Mesendoderm (in vitro differentiated cells): ENCODE measurements around the gene TNFRSF21.
A peak's percentile ranks its signal among the peaks of the same experiment; 100 is the strongest.

ENCODE experiments used
- DNase-seq: peaks from one replicate; pipeline ENCODE4 v3.0.0; 2013
- H2AK5ac ChIP-seq: 2 replicates; pipeline ENCODE4 v1.6.1; 2013; ENCODE audit warnings: low read length, inconsistent platforms
- H2BK120ac ChIP-seq: 2 replicates; pipeline ENCODE4 v1.6.1; 2013; ENCODE audit warnings: low read depth, mild to moderate bottlenecking, low read length, moderate library complexity, mixed read lengths
- H2BK15ac ChIP-seq: replicated peaks from 2 replicates; pipeline ENCODE4 v1.6.1; 2013; ENCODE audit warnings: low read depth, mild to moderate bottlenecking, moderate library complexity
- H2BK5ac ChIP-seq: 2 replicates; pipeline ENCODE4 v1.6.1; 2013; ENCODE audit warnings: low read length, inconsistent platforms
- H3K18ac ChIP-seq: 2 replicates; pipeline ENCODE4 v1.6.1; 2013; ENCODE audit warnings: mild to moderate bottlenecking, low read length, mixed read lengths
- H3K23ac ChIP-seq: one replicate; pipeline ENCODE4 v1.6.1; 2013; ENCODE audit warnings: low read length
- H3K27ac ChIP-seq: 2 replicates; pipeline ENCODE4 v1.5.1; 2013; ENCODE audit warnings: low read depth, mild to moderate bottlenecking, inconsistent platforms, low read length, moderate library complexity
- H3K27me3 ChIP-seq: 2 replicates; pipeline ENCODE4 v1.6.1; 2013; ENCODE audit warnings: low read length, control low read depth, mild to moderate bottlenecking, inconsistent platforms; ENCODE audit not compliant: insufficient read depth, poor library complexity
- H3K36me3 ChIP-seq: 2 replicates; pipeline ENCODE4 v1.6.1; 2013; ENCODE audit warnings: low read length, inconsistent platforms; ENCODE audit not compliant: control insufficient read depth, insufficient read depth
- H3K4ac ChIP-seq: one replicate; pipeline ENCODE4 v1.6.1; 2013; ENCODE audit warnings: low read depth, mild to moderate bottlenecking, low read length, moderate library complexity
- H3K4me1 ChIP-seq: 2 replicates; pipeline ENCODE4 v1.6.1; 2013; ENCODE audit warnings: low read depth, low read length, inconsistent platforms; ENCODE audit not compliant: control insufficient read depth
- H3K4me2 ChIP-seq: 2 replicates; pipeline ENCODE4 v1.6.1; 2013; ENCODE audit warnings: low read length
- H3K4me3 ChIP-seq: 2 replicates; pipeline ENCODE4 v1.5.1; 2013; ENCODE audit warnings: mild to moderate bottlenecking, low read length
- H3K56ac ChIP-seq: one replicate; pipeline ENCODE4 v1.6.1; 2013; ENCODE audit warnings: low read length
- H3K79me1 ChIP-seq: 2 replicates; pipeline ENCODE4 v1.6.1; 2013; ENCODE audit warnings: low read length, inconsistent platforms
- H3K79me2 ChIP-seq: 2 replicates; pipeline ENCODE4 v1.6.1; 2013; ENCODE audit warnings: mild to moderate bottlenecking, low read length; ENCODE audit not compliant: control insufficient read depth, insufficient read depth
- H3K9ac ChIP-seq: 2 replicates; pipeline ENCODE4 v1.6.1; 2013; ENCODE audit warnings: low read length, inconsistent platforms
- H4K5ac ChIP-seq: one replicate; pipeline ENCODE4 v1.6.1; 2013; ENCODE audit warnings: low read length
- H4K8ac ChIP-seq: one replicate; pipeline ENCODE4 v1.6.1; 2013; ENCODE audit warnings: low read depth, mild to moderate bottlenecking, control low read depth, low read length, moderate library complexity
- WGBS: extraction: QIAGEN DNeasy Blood & Tissue Kit; methylation state at CpG from one replicate; pipeline ENCODE4 v1.1.7; 2013; ENCODE audit warnings: low lambda C conversion rate, missing lambda C conversion rate; ENCODE audit not compliant: insufficient coverage; ENCODE audit errors: extremely low coverage; 5-methylcytosine and 5-hydroxymethylcytosine counted together

Gene TNFRSF21

DNA sequence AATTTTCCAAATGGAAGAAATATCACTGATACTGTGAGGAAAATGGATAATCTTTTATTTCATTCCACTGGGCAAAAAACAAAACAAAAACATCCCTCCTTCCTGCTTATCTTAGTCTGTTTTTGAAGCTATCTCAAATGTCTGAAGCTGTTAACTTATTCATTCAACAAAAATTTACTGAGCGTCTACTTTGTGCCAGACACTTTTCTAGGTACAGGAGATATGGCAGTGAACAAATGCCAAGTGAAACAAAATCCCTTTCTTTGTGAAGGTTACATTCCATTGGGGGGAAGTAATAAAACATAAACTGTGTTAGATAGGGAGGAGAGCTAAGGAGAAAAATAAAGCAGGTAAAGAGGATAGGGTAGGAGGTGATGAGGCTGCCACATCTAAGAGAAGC, 47.5 kb downstream of the TNFRSF21 start:
- Histone ChIP-seq H3K36me3 (no peaks in the 10 kb centered on the region), H3K4me3 (no peak overlapping the region), H3K79me1 (peaks cover 37% of the 10 kb centered on the region), H2BK120ac (no peak overlapping the region), H3K56ac (no peak overlapping the region), H3K9ac (no peak overlapping the region), H3K27me3 (no peaks in the 10 kb centered on the region), H2AK5ac (no peak overlapping the region), H3K27ac (no peak overlapping the region), H4K5ac (no peak overlapping the region), H3K4me2 (no peak overlapping the region), H3K4ac (no peak overlapping the region), H4K8ac (no peak overlapping the region), H2BK5ac (no peak overlapping the region), H3K4me1 (peaks cover 9% of the 10 kb centered on the region), H3K18ac (no peak overlapping the region), H3K79me2 (peaks cover 24% of the 10 kb centered on the region), H2BK15ac (no peak overlapping the region), H3K23ac (no peak overlapping the region)
- no peak for DNase-seq
- WGBS, result no CpG with 5 or more reads among the region's 1 CpG

DNA sequence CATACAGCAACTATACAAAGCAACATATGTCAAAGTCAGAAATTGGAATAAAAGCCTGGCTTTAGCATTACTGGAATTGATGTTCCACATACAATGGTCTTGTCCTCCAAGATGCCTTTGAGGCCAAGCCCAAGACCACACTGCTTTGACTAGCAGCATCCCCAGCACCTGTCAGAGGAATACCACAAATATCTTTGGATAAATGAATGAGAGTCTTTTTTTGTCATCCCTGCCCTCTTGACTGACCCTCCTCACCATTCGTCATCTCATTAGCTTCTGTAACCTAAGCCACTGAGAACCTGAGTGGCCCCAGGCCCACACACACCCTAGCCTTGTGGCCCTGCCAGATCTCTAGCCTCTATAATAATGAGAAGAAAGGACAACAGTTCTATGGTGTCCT, 48.5 kb downstream of the TNFRSF21 start:
- Histone ChIP-seq H4K5ac (no peak overlapping the region), H3K4ac (no peak overlapping the region), H3K23ac (no peak overlapping the region), H3K9ac (no peak overlapping the region), H4K8ac (no peak overlapping the region), H2BK120ac (no peak overlapping the region), H3K18ac (no peak overlapping the region), H3K79me1 (peaks cover 35% of the 10 kb centered on the region), H3K4me3 (no peak overlapping the region), H3K4me1 (peaks cover 9% of the 10 kb centered on the region), H3K4me2 (no peak overlapping the region), H2BK5ac (no peak overlapping the region), H3K79me2 (peaks cover 22% of the 10 kb centered on the region), H3K27me3 (no peaks in the 10 kb centered on the region), H2BK15ac (no peak overlapping the region), H3K27ac (no peak overlapping the region), H3K56ac (no peak overlapping the region), H2AK5ac (no peak overlapping the region), H3K36me3 (no peaks in the 10 kb centered on the region)
- WGBS, result no CpG with 5 or more reads among the region's 1 CpG
- DNase-seq, result no peak

DNA sequence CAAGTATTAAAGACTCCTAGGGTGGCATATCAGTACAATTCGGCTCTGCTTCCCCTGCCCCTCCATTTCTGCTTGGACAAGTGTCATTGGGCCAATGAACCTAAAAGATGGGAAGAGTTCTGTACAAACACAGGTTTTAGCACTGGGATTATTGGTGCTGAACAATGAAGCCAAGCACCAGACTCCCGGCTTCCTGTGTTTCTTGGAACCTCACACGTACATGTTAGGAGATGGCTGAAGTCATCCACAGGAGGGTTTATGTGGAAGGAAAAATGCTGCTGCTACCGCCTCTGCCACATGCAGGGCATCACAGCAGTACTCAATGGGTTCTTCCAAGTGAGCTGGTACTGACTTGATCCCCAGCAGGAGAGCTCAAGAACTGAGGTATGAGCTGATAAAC, 49.7 kb downstream of the TNFRSF21 start:
- Histone ChIP-seq H3K4me2 (no peak overlapping the region), H4K5ac (no peak overlapping the region), H2BK5ac (no peak overlapping the region), H3K4me1 (peaks cover 9% of the 10 kb centered on the region), H3K79me1 (peaks cover 35% of the 10 kb centered on the region), H2BK120ac (no peak overlapping the region), H4K8ac (no peak overlapping the region), H3K4ac (no peak overlapping the region), H3K79me2 (peaks cover 24% of the 10 kb centered on the region), H2AK5ac (no peak overlapping the region), H2BK15ac (no peak overlapping the region), H3K56ac (no peak overlapping the region), H3K36me3 (no peaks in the 10 kb centered on the region), H3K27ac (no peak overlapping the region), H3K27me3 (no peaks in the 10 kb centered on the region), H3K18ac (no peak overlapping the region), H3K9ac (no peak overlapping the region), H3K23ac (no peak overlapping the region), H3K4me3 (no peak overlapping the region)
- no CpG with 5 or more reads among the region's 4 CpGs for WGBS
- no peak for DNase-seq

DNA sequence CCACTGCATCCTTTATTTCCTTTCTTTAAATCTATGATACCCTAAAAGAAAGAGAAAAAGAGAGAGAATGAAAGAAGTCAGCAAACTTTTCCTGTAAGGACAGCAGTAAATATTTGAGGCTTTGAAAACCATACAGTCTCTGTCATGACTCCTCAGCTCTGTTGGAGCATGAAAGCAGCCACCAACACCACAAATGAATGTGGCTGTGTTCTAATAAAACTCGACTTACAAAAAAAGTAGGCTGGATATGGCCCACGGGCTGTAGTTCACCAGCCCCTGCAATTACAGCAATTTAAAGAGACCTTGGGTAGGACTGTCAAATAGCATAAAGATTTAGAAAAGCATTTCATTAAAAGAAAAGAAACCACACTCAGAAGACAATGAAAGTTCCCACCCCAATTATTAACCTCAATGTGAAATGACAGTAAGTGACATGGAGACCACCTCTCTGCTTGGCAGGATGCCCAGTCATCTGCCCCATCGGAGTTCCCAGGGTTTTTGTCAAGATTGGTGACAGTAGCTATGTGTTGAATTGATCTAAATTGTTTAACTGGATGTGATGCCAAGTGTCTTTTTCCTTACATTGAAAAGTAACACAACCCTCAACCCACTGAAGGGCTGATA, 50.9 kb downstream of the TNFRSF21 start:
- no peak overlapping the region for H2BK15ac ChIP-seq
- no peak overlapping the region for H3K27ac ChIP-seq
- H3K79me1 ChIP-seq, result peaks cover 34% of the 10 kb centered on the region
- no peak overlapping the region for H3K23ac ChIP-seq
- no peaks in the 10 kb centered on the region for H3K27me3 ChIP-seq
- H3K4me3 ChIP-seq, result no peak overlapping the region
- no peak overlapping the region for H2BK5ac ChIP-seq
- H2BK120ac ChIP-seq, result no peak overlapping the region
- peaks cover 24% of the 10 kb centered on the region for H3K79me2 ChIP-seq
- H3K9ac ChIP-seq, result no peak overlapping the region
- H3K56ac ChIP-seq, result no peak overlapping the region
- no peak overlapping the region for H3K18ac ChIP-seq
- no peak overlapping the region for H2AK5ac ChIP-seq
- WGBS, result no CpG with 5 or more reads among the region's 3 CpGs
- H4K5ac ChIP-seq, result no peak overlapping the region
- H3K4ac ChIP-seq, result no peak overlapping the region
- peaks cover 9% of the 10 kb centered on the region for H3K4me1 ChIP-seq
- no peak for DNase-seq
- H3K4me2 ChIP-seq, result no peak overlapping the region
- H4K8ac ChIP-seq, result no peak overlapping the region
- H3K36me3 ChIP-seq, result no peaks in the 10 kb centered on the region

DNA sequence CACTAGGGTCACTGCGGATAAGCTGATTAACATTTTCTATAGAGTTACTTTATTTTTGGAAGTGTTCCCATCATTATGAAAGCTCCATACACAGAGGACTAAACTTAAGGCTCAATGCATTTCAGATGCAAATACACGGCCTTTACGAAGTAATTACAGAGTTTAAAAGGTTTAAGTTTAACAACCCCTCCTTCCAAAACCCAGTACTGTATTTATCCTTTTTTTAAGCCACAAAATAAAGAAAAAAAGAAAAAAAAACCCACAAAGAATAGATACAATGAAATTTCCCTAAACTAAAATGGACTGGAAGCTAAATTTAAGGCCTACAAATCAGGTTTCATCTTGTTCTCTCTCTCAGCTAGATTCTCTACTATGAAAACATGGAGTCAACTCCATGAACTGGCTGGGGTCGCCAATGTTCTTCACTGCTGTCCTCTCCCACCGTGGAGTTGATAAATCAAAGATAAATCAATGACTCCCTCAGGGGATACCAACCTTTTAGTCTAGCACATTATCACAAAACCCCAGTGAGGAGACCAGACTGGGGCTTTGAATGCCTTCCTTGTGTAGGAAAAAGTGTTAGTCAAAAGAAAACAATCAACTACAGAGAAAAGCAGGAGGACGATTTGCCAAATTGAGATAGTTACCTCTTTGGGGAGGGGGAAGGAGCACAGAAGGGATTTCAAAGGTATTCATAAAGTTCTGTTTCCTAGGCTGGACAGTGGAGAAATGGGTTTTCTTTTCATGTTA, 52.5 kb downstream of the TNFRSF21 start:
- Histone ChIP-seq H3K4me1 (peaks cover 9% of the 10 kb centered on the region), H3K27me3 (no peaks in the 10 kb centered on the region), H3K4ac (no peak overlapping the region), H3K36me3 (peaks cover 2% of the 10 kb centered on the region), H2BK15ac (no peak overlapping the region), H2BK120ac (peak overlapping the region; percentile 47), H3K79me1 (peaks cover 27% of the 10 kb centered on the region), H3K27ac (no peak overlapping the region), H3K9ac (no peak overlapping the region), H4K5ac (no peak overlapping the region), H2BK5ac (no peak overlapping the region), H4K8ac (no peak overlapping the region), H3K56ac (no peak overlapping the region), H3K18ac (peak overlapping the region; percentile 22), H3K4me2 (no peak overlapping the region), H3K79me2 (peaks cover 22% of the 10 kb centered on the region), H2AK5ac (no peak overlapping the region), H3K4me3 (no peak overlapping the region), H3K23ac (no peak overlapping the region)
- no CpG with 5 or more reads among the region's 6 CpGs for WGBS
- peak; percentile 82 for DNase-seq
